22Rv1 (cell line): ENCODE results near the gene LIPN.

ENCODE experiments used
- H3K27ac ChIP-seq: fragments of 450-650 bp; 2 replicates; pipeline ENCODE4 v1.5.1; 2017
- CTCF ChIP-seq: fragments of 450-650 bp; IDR thresholded peaks from 2 replicates; pipeline ENCODE4 v1.5.1; 2017; ENCODE audit warnings: mild to moderate bottlenecking
- ZFX ChIP-seq: fragments of 450-650 bp; IDR thresholded peaks from 2 replicates; pipeline ENCODE4 v1.6.1; 2017; ENCODE audit warnings: antibody characterized with exemption, borderline replicate concordance

Gene LIPN

DNA sequence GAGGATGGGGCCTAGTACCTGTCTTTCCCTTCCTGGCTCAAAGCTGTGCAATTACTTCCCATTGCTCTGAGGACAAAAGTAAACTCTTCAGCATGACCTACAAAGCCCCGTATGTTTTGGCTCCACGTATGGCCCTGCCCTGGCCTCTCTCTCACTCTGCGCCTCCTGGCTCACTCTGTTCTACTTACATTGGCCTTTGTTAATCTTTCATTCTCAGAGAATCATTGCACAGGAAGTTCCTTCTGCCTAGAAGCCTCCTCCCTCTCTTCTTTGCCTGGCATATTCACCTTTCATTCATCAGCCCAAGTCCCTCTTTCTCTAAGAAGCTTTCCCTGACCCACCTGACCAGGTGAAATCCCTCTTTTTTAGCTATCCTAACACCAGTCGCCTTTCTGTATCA lies 66.6 kb downstream of the LIPN start:
- no peak for TF ChIP-seq CTCF
- TF ChIP-seq ZFX = no peak
- H3K27ac ChIP-seq = no peak overlapping the region

- TF ChIP-seq ZFX (no peak), CTCF (no peak)
- H3K27ac ChIP-seq = no peak overlapping the region
Measured at GRCh38 chr10:88827671-88828070, 67.9 kb downstream of the LIPN start.

GRCh38 chr10:88828310-88828709 lies 68.5 kb downstream of the LIPN start:
- H3K27ac ChIP-seq = no peak overlapping the region
- TF ChIP-seq CTCF = no peak
- no peak for TF ChIP-seq ZFX
